ENCODE measurements around the gene SMURF2. TPM values are rescaled to one million over a fixed set of nuclear protein-coding genes. Genes with fewer than 3 reads are reported as not detected.

The SMURF2 gene
- total RNA-seq, 1 donor from 2014 or later: 24.6 TPM

DNA sequence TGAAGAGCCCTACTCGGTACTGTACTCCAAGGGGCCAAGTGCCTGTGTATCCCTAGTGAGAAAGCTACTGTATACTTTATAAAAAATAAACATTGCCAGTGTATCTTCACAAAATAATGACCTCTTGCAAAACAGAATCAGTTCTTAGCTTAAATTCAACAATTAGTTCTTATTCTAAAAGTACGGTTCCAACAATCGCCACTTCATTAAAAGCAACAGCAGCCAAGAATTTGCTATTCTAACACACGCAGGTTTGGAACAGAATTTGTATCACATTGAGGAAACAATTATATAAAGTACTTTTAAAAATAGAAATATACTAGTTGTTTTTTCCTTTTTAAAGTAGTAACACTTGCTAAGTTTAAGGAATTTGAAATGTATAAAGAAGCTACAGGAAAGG, 106.8 kb downstream of the SMURF2 start:
- no peaks in the 10 kb centered on the region for H3K27me3 ChIP-seq
- H3K4me3 ChIP-seq: no peak overlapping the region
- H3K36me3 ChIP-seq: no peaks in the 10 kb centered on the region
- no peak overlapping the region for H3K9ac ChIP-seq
- H3K4me3 Mint-ChIP-seq: no peak overlapping the region
- TF ChIP-seq, protein P1, sequence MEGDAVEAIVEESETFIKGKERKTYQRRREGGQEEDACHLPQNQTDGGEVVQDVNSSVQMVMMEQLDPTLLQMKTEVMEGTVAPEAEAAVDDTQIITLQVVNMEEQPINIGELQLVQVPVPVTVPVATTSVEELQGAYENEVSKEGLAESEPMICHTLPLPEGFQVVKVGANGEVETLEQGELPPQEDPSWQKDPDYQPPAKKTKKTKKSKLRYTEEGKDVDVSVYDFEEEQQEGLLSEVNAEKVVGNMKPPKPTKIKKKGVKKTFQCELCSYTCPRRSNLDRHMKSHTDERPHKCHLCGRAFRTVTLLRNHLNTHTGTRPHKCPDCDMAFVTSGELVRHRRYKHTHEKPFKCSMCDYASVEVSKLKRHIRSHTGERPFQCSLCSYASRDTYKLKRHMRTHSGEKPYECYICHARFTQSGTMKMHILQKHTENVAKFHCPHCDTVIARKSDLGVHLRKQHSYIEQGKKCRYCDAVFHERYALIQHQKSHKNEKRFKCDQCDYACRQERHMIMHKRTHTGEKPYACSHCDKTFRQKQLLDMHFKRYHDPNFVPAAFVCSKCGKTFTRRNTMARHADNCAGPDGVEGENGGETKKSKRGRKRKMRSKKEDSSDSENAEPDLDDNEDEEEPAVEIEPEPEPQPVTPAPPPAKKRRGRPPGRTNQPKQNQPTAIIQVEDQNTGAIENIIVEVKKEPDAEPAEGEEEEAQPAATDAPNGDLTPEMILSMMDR (IDR thresholded peaks at IDR 0.05): no peak
- no peak for TF ChIP-seq EZH2 (IDR thresholded peaks at IDR 0.05)
- no peak for TF ChIP-seq EZH2phosphoT487 (IDR thresholded peaks at IDR 0.05)
- H3K4me1 ChIP-seq: no peaks in the 10 kb centered on the region
- H3K4me2 ChIP-seq: no peak overlapping the region
- H3K9me3 ChIP-seq (ENCODE audit: low read depth): no peaks in the 10 kb centered on the region
- peaks cover 17% of the 10 kb centered on the region for H3K36me3 Mint-ChIP-seq
- H3K4me1 Mint-ChIP-seq: peaks cover 3% of the 10 kb centered on the region
- H3K27ac ChIP-seq: no peak overlapping the region
- no peak for DNase-seq (ENCODE audit: low spot score)
- H3F3A ChIP-seq (ENCODE audit: low read depth): no peaks in the 10 kb centered on the region
- no peak overlapping the region for H3K27ac Mint-ChIP-seq
- no peaks in the 10 kb centered on the region for H3K9me3 Mint-ChIP-seq
- H3K79me2 ChIP-seq (ENCODE audit: low read depth): no peaks in the 10 kb centered on the region
- H3K27me3 Mint-ChIP-seq (ENCODE audit: insufficient read depth, low read depth): no peaks in the 10 kb centered on the region
- no peaks in the 10 kb centered on the region for H4K20me1 ChIP-seq (ENCODE audit: low read depth)
- H2AFZ ChIP-seq (replicated peaks): no peak overlapping the region

DNA sequence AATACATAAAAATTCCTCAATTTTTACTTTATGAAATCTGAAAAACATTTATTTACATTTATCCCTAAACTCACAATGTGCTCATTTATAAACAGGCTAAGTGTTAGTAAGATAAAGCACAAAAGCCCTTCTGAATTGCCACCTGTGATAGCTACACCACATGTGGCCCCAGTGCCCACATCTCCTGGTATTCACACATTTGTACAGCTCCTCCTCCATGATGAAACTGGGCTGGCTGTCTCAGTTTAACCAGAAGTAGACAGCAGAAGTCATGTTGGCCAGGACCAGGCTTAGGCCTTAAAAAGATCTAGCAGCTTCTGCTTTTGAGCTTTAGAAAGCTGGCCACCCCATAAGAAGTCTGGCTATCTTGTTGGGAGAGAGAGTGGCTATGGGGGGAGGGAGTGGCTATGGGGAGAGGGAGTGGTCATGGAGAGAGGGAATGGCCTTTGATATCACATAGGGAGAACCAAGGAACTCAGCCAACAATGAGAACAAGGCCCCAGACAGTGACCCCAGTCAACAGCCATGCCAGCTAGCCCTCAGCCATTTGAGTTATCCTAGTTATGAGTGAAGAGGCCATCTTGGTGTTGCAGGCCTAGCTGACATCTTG, 108.0 kb downstream of the SMURF2 start:
- Mint-ChIP-seq H3K27me3 (ENCODE audit: insufficient read depth, low read depth) (peaks cover 2% of the 10 kb centered on the region), H3K4me1 (peaks cover 3% of the 10 kb centered on the region), H3K9me3 (no peaks in the 10 kb centered on the region), H3K36me3 (peaks cover 15% of the 10 kb centered on the region), H3K4me3 (no peak overlapping the region), H3K27ac (no peak overlapping the region)
- H3K36me3 ChIP-seq: no peaks in the 10 kb centered on the region
- H4K20me1 ChIP-seq (ENCODE audit: low read depth): no peaks in the 10 kb centered on the region
- no peaks in the 10 kb centered on the region for H3K79me2 ChIP-seq (ENCODE audit: low read depth)
- H3K27me3 ChIP-seq: no peaks in the 10 kb centered on the region
- DNase-seq (ENCODE audit: low spot score): no peak
- H3K4me1 ChIP-seq: no peaks in the 10 kb centered on the region
- no peak overlapping the region for H3K9ac ChIP-seq
- no peak for TF ChIP-seq EZH2phosphoT487 (IDR thresholded peaks at IDR 0.05)
- no peak for TF ChIP-seq EZH2 (IDR thresholded peaks at IDR 0.05)
- H3K4me2 ChIP-seq: no peak overlapping the region
- H3K27ac ChIP-seq: no peak overlapping the region
- H3F3A ChIP-seq (ENCODE audit: low read depth): no peaks in the 10 kb centered on the region
- H3K4me3 ChIP-seq: no peak overlapping the region
- H3K9me3 ChIP-seq (ENCODE audit: low read depth): no peaks in the 10 kb centered on the region
- no peak overlapping the region for H2AFZ ChIP-seq (replicated peaks)

DNA sequence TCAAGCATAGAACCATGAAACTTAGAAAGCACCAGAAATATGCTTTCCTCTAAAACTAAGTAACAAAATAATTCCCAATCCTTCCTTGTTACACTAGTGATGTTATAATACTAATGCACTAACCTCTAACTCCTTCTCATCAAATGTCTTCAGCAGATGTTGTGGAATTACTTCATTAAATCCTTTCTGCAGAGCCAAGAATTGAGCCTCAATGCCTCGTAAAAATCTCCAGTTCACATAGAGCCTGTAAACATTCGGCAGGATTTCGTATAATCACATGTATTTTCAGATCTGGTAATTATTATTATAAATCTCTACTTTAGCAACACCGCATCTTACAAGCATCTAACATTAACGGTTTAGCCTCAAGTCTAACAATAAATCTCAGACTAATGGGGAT, 110.6 kb downstream of the SMURF2 start:
- no peaks in the 10 kb centered on the region for H3K9me3 ChIP-seq (ENCODE audit: low read depth)
- H3K36me3 ChIP-seq: no peaks in the 10 kb centered on the region
- no peak for DNase-seq (ENCODE audit: low spot score)
- no peak overlapping the region for H3K27ac Mint-ChIP-seq
- no peak overlapping the region for H3K9ac ChIP-seq
- no peak overlapping the region for H3K4me3 Mint-ChIP-seq
- no peak overlapping the region for H3K4me3 ChIP-seq
- no peaks in the 10 kb centered on the region for H3F3A ChIP-seq (ENCODE audit: low read depth)
- H3K27ac ChIP-seq: no peak overlapping the region
- H3K4me2 ChIP-seq: no peak overlapping the region
- no peaks in the 10 kb centered on the region for H3K27me3 ChIP-seq
- no peaks in the 10 kb centered on the region for H4K20me1 ChIP-seq (ENCODE audit: low read depth)
- H3K79me2 ChIP-seq (ENCODE audit: low read depth): no peaks in the 10 kb centered on the region
- TF ChIP-seq EZH2 (IDR thresholded peaks at IDR 0.05) (no peak), EZH2phosphoT487 (IDR thresholded peaks at IDR 0.05) (no peak)
- TF ChIP-seq, protein P1 (IDR thresholded peaks at IDR 0.05): no peak
- H3K9me3 Mint-ChIP-seq: no peaks in the 10 kb centered on the region
- peaks cover 5% of the 10 kb centered on the region for H3K4me1 ChIP-seq
- no peak overlapping the region for H2AFZ ChIP-seq (replicated peaks)
- H3K36me3 Mint-ChIP-seq: peaks cover 15% of the 10 kb centered on the region
- peaks cover 2% of the 10 kb centered on the region for H3K27me3 Mint-ChIP-seq (ENCODE audit: insufficient read depth, low read depth)
- peaks cover 3% of the 10 kb centered on the region for H3K4me1 Mint-ChIP-seq

DNA sequence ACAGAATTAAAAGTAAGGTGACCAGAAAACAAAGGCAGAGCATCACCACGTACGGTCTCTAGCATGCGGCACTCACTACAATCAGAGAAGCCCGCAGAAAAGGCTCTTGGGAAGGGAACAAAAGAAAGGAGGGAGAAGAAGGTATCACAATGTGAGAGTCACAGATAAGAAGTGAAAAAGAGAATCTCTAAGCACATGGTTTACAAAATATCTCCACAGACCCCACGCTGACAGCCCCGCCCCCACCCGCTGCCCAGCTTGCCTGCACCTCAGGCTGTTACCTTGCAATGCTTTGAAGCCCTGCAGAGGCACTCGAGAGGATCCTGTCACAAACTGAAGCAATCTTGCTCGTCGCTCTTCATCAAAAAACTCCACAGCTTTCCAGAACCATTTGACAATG, 114.8 kb downstream of the SMURF2 start:
- H3K27ac Mint-ChIP-seq: no peak overlapping the region

More for the DNA sequence above, 114.8 kb downstream of the SMURF2 start:
- Histone ChIP-seq H3K79me2 (ENCODE audit: low read depth) (no peaks in the 10 kb centered on the region), H3K27ac (no peak overlapping the region), H3K4me2 (no peak overlapping the region), H3K4me1 (peaks cover 5% of the 10 kb centered on the region), H3K9ac (no peak overlapping the region), H3F3A (ENCODE audit: low read depth) (peaks cover 3% of the 10 kb centered on the region), H3K4me3 (no peak overlapping the region), H2AFZ (replicated peaks) (no peak overlapping the region), H4K20me1 (ENCODE audit: low read depth) (no peaks in the 10 kb centered on the region), H3K9me3 (ENCODE audit: low read depth) (no peaks in the 10 kb centered on the region), H3K27me3 (no peaks in the 10 kb centered on the region), H3K36me3 (no peaks in the 10 kb centered on the region)
- Mint-ChIP-seq H3K36me3 (peaks cover 17% of the 10 kb centered on the region), H3K27me3 (ENCODE audit: insufficient read depth, low read depth) (peaks cover 2% of the 10 kb centered on the region), H3K9me3 (no peaks in the 10 kb centered on the region), H3K4me3 (no peak overlapping the region), H3K4me1 (no peaks in the 10 kb centered on the region)
- TF ChIP-seq EZH2 (IDR thresholded peaks at IDR 0.05) (no peak), EZH2phosphoT487 (IDR thresholded peaks at IDR 0.05) (no peak)
- TF ChIP-seq, protein P1 (IDR thresholded peaks at IDR 0.05): peak; percentile 9
- peak; percentile 14 for DNase-seq (ENCODE audit: low spot score)

Measured in neural progenitor cell (in vitro differentiated cells).